GM19240 (cell line): ENCODE measurements around the gene MYT1.

ENCODE experiments used
- DNase-seq: peaks from one replicate; pipeline ENCODE4 v3.0.0; 2011; ENCODE audit warnings: low spot score; ENCODE audit not compliant: insufficient read length

MYT1 gene

GRCh38 chr20:64139199-64140060 is 24.8 kb upstream of the MYT1 start:
- DNase-seq = no peak

DNA sequence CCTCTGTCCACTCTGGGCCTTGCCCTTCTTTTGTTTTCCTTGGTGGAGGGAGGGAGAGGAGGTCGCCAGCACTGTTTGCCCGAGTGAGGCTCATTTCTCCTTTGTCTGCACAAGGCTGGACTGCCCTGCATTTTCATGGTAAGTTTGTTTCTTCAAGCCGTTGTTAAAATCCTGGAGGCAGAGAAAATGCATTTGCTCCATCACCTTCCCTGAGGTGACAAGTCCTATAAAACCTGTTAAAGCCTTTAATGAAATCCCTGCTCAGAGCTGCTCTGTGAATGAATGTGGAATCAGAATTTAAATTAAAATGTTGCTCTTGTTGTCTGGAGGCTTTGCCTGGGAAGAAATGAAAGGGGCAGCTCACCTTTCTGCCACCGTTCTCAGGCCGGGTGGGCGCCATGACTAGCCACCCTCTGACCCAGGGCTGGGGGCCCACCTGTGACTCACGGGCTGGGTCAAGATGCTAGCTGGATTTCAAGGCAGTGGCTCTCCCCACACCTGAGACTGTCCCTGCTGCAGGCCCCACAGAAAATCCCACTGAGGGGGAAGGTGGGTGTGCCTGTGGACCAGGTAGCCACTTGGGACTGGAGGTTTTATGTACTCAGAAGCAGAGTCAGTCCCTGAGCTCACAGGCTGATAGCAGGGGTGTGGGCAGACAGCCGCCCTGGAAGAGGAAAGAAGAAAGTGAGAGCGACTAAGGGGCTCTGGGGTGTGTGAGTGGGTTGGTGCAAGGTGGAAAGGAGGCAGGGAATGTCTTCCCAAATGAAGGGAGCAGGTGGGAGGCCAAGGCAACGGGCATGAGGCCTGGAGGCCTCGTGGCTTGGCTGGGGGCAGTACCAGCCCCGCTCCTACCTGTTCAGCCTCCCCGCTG is 24.0 kb upstream of the MYT1 start:
- no peak for DNase-seq

GRCh38 chr20:64140956-64141355 is 23.3 kb upstream of the MYT1 start:
- no peak for DNase-seq

GRCh38 chr20:64142590-64142989 is 21.7 kb upstream of the MYT1 start:
- no peak for DNase-seq

GRCh38 chr20:64143018-64143801 is 21.0 kb upstream of the MYT1 start:
- no peak for DNase-seq

GRCh38 chr20:64144144-64144912 is 19.9 kb upstream of the MYT1 start:
- no peak for DNase-seq

- no peak for DNase-seq
Measured at GRCh38 chr20:64145458-64146300, 18.6 kb upstream of the MYT1 start.

DNA sequence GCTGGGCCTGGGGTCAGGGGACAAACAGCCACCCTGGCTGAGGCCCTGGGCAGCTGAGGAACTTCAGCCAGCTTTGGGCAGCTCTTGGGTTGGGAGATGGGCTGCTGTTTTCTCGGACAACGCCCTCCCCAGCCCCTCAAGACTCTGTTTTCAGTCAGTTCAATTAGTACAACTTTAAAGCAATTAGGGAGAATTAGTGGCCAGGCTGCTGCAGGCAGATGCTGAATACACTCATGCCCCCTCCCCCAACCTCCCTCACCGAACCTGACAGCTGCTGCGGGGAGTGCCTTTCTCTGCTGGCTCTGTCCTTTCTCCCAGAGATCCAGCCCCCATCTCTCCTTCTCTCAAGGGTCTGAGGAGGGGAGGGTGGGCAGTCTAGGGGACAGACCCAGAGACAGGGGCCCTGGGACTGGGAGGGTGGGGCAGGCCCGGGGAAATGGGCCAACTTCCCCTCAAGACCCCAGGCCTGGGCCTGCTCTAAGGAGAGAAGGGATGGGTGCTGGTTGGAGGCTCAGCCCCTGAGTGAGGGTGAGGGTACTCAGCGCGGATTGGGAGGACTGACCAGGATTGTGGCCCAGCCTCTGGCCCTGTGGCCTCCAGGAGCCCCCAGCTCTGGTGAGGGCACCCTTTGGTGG is 17.8 kb upstream of the MYT1 start:
- no peak for DNase-seq

DNA sequence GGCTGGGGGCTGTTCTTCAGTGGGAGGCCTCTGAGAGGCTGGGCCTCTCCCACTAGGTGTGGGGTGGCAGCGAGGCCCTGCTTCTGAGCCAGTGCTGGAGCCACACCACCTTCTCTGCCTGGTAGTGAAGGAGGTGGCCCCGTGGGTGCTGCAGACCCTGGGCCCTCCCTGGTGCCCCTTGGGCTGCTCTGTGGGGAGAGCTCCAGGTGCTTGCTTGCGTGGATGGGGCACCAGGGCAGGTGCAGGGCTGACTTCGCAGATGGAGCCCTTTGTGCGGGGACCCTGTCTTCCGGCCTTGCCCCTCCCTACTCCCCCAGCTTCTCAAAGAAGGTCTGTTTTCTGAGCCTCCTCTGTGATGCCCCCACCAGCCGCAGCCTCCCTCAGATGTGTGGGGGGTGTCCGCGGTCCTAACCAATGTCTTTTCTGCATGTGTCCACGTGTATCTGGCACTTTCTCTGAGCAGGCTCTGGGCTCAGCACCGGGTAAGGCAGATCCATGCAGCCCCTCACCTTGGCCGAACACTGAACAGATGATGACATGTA is 17.2 kb upstream of the MYT1 start:
- no peak for DNase-seq

DNA sequence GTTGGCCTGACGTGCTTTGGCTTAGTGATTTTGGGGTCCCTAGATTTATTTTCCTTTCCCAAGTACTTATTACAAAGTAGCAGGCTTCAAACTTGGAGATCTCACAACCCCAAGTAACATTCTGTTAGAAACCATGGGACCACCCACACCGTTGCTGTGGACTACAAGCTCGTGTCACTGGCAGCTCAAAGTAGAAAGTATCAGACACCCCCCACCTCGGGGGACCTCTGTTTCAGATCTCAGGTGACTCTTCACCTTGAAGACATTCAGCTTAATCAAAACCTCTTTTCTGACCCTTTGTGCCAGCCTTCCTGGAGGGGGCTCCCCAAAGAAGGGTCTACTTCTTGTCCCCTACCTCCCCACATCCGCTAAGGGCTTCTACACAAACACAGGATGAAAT is 15.7 kb upstream of the MYT1 start:
- no peak for DNase-seq

GRCh38 chr20:64149141-64149540 is 15.1 kb upstream of the MYT1 start:
- DNase-seq = no peak

GRCh38 chr20:64149809-64150560 is 14.3 kb upstream of the MYT1 start:
- DNase-seq = no peak

DNA sequence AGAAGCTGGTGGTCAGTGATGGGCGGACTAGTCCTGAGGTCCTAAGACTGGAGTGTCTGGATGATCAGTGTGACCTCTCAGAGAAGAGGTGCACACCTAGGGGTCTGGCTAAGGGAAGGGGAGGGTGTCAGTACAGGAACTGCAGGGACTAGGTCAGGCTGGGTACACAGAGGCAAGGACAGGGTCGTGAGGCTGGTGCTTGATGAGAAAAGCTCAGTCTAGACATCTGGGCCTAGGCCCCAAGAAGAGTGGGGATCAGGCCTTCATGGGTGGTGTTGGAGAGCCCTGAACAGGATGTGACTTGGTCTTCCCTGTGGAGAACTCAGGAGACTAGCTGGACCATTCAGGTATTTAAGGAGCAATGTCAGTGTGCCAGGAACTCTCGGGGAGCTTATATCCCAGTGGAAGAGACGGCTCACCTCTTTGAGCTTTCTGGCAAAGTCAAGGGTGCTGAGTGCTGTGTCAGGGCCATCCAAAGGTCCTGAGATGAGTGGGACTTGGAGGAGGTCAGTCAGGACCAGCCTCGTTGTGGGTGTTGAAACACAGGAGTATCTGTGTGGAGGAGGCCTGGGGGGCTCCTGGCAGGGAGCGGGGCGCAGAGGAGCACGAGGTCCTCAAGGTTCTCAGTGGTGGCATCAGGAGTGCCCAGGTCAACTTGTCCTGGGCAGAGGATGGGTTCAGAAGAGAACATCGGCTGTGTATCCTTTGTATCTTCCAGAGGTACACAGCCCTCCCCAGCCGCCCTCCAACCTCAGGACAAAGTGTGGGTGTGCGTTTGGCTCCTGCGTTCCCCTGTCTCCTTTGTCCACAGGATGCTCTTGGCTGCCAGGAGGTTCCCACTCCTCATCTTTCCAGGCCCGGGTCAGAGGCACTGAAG is 13.3 kb upstream of the MYT1 start:
- no peak for DNase-seq

DNA sequence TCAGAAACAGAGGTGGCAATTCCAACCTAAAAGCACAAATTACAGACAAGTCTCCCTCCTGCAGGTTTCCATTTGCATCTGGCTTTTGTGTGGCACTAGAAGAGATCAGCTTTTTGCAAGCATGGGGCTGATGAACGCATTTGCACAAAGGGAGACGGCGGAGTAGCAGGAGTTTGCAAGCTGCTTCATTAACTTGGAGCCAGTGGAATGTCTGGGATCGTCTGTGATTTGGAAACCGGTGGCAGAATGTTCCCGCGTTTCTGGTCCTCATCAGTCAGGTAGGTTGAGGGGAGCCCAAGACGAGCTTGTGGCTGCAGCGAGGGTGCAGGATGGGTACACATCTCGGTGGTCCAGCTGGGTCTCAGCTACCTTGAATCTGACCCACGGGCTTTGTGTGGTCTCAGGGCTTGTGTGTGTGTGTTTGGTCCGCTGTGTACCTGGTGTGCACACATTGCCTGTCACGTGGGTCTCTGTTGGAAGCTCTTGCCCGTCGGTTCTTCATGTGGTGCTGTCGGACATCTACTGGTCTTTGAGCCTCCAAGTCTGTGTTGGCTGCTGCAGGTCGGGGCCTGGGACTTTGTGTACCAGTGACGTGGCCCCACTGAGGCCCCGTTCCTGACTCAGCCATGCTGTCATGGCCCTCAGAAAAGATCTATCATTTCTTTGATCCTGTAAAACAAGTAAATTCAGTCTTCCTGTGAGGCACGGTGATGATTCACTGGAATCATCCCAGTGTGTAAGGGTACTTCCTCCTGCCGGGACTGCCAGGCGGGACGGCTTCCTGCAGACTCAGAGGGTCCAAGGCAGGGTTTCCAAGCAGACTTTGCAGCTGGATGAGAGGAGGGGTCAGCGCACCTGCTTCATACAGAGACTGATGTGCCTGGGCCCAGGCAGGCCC is 12.4 kb upstream of the MYT1 start:
- DNase-seq = no peak

- no peak for DNase-seq
Measured at GRCh38 chr20:64152906-64153305, 11.3 kb upstream of the MYT1 start.

DNA sequence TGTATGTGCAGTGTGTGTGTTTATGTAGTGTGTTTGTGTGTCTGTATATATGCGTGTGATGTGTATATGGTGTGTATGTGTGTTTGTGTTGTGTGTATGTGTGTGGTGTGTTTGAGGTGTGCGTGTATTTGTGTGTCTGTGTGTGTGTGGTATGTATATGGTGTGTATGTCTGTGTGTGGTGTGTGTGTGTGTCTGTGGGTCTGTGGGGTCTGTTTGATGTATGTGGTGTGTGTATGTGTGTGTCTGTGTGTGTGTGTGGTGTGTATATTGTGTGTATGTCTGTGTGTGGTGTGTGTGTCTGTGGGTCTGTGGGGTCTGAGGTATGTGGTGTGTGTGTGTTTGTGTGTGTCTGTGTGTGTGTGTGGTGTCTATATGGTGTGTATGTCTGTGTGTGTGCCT is 10.8 kb upstream of the MYT1 start:
- no peak for DNase-seq
